Duodenal mucosa (tissue), 2 donors: ENCODE data around the gene CHCHD4.

Experiments
- H3K27ac ChIP-seq: one replicate; pipeline ENCODE4 v1.7.0; 2013; ENCODE audit warnings: low read depth, low read length
- H3K27me3 ChIP-seq, 2 donors: one replicate each; pipeline ENCODE4 v1.7.0; 2013; ENCODE audit warnings: low read length in 2 of 2, control low read depth in 1 of 2; ENCODE audit not compliant: insufficient read depth in 2 of 2, control insufficient read depth in 1 of 2
- H3K36me3 ChIP-seq, 2 donors: one replicate each; pipeline ENCODE4 v1.7.0; 2013; ENCODE audit warnings: low read length in 2 of 2, control low read depth in 1 of 2; ENCODE audit not compliant: insufficient read depth in 2 of 2, control insufficient read depth in 1 of 2
- H3K4me1 ChIP-seq, 2 donors: one replicate each; pipeline ENCODE4 v1.7.0; 2013; ENCODE audit warnings: low read length in 2 of 2, control low read depth in 1 of 2; ENCODE audit not compliant: insufficient read depth in 2 of 2, control insufficient read depth in 1 of 2
- H3K4me3 ChIP-seq, 2 donors: one replicate each; pipeline ENCODE4 v1.7.0; 2013; ENCODE audit warnings: low read length in 2 of 2, low read depth in 1 of 2
- H3K9ac ChIP-seq, 2 donors: one replicate each; pipeline ENCODE4 v1.7.0; 2013; ENCODE audit warnings: low read length in 2 of 2, low read depth in 1 of 2
- H3K9me3 ChIP-seq, 2 donors: one replicate each; pipeline ENCODE4 v1.7.0; 2013; ENCODE audit warnings: low read length in 2 of 2, control low read depth in 1 of 2; ENCODE audit not compliant: control insufficient read depth in 1 of 2

Gene CHCHD4

DNA sequence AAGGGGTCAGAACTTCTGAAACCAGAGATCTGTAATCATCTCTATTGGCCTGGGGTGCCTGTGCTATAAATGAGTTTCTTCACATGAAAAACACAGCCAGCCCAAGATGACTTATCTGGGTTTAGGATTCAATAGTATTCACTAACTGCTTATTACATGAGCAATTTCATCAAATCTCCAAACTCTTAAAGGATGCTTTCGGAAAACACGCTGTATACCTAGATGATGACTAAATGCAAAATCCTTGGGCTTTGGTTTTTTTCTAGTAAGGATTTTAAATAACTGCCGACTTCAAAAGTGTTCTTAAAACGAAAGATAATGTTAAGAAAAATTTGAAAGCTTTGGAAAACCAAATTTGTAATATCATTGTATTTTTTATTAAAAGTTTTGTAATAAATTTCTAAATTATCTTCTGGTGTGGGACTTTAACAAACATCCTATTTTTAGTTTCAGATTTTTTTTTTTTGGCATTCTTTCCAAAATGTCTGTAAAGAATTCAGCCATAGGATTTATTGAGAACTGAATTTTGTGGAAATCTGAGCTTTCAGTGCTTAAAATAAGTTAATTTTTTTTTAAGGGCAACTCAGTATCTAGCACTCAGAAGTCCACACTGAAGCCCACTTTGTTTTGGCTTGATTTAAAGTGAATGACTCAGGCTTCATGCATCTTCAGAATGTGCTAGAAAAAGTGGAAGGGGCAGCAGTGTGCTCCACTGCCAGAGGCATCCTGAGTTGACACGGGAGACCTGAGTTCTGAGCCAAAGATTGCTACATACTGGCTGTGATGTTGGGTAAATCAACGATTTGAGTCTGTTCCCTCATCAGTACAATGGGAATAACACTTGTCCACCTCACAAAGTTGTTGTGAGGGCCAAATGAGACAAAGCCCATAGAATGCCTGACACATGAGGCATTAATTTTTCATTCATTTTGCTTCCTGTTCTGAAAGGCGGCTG, 18.9 kb upstream of the CHCHD4 start:
- Histone ChIP-seq H3K9me3 (no peaks in the 10 kb centered on the region), H3K4me3 (peak overlapping the region in 1 of 2 donors; percentile 19), H3K27me3 (no peaks in the 10 kb centered on the region), H3K9ac (peak overlapping the region; percentile 22 to 45), H3K27ac (peak overlapping the region; percentile 86), H3K4me1 (peaks cover 19 to 27% of the 10 kb centered on the region in 2 donors), H3K36me3 (peaks cover 40 to 70% of the 10 kb centered on the region in 2 donors)

DNA sequence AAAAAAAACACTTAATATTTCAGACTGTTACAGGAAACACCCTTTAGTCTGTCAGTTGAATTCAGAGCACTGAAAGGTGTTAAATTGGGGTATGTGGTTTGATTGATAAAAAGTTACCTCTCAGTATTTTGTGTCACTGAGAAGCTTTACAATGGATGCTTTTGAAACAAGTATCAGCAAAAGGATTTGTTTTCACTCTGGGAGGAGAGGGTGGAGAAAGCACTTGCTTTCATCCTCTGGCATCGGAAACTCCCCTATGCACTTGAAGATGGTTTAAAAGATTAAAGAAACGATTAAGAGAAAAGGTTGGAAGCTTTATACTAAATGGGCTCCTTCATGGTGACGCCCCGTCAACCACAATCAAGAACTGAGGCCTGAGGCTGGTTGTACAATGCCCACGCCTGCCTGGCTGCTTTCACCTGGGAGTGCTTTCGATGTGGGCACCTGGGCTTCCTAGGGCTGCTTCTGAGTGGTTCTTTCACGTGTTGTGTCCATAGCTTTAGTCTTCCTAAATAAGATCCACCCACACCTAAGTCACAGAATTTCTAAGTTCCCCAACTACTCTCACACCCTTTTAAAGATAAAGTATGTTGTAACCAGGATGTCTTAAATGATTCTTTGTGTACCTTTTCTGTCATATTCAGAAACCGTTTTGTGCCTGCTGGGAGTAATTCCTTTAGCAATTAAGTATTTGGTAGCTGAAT, 18.0 kb upstream of the CHCHD4 start:
- peak overlapping the region; percentile 5 for H3K27ac ChIP-seq
- peaks cover 19 to 27% of the 10 kb centered on the region in 2 donors for H3K4me1 ChIP-seq
- H3K9ac ChIP-seq: no peak overlapping the region
- no peaks in the 10 kb centered on the region for H3K27me3 ChIP-seq
- peaks cover 37 to 70% of the 10 kb centered on the region in 2 donors for H3K36me3 ChIP-seq
- H3K9me3 ChIP-seq: no peaks in the 10 kb centered on the region
- H3K4me3 ChIP-seq: no peak overlapping the region

DNA sequence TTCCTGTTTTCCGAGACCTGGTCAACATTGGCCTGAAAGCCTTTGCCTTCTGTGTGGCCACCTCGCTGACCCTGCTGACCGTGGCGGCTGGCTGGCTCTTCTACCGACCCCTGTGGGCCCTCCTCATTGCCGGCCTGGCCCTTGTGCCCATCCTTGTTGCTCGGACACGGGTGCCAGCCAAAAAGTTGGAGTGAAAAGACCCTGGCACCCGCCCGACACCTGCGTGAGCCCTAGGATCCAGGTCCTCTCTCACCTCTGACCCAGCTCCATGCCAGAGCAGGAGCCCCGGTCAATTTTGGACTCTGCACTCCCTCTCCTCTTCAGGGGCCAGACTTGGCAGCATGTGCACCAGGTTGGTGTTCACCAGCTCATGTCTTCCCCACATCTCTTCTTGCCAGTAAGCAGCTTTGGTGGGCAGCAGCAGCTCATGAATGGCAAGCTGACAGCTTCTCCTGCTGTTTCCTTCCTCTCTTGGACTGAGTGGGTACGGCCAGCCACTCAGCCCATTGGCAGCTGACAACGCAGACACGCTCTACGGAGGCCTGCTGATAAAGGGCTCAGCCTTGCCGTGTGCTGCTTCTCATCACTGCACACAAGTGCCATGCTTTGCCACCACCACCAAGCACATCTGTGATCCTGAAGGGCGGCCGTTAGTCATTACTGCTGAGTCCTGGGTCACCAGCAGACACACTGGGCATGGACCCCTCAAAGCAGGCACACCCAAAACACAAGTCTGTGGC, 17.1 kb upstream of the CHCHD4 start:
- peak overlapping the region; percentile 35 for H3K27ac ChIP-seq
- H3K9ac ChIP-seq: no peak overlapping the region
- H3K9me3 ChIP-seq: no peaks in the 10 kb centered on the region
- peaks cover 22 to 26% of the 10 kb centered on the region in 2 donors for H3K4me1 ChIP-seq
- H3K4me3 ChIP-seq: no peak overlapping the region
- no peaks in the 10 kb centered on the region for H3K27me3 ChIP-seq
- H3K36me3 ChIP-seq: peaks cover 36 to 72% of the 10 kb centered on the region in 2 donors

DNA sequence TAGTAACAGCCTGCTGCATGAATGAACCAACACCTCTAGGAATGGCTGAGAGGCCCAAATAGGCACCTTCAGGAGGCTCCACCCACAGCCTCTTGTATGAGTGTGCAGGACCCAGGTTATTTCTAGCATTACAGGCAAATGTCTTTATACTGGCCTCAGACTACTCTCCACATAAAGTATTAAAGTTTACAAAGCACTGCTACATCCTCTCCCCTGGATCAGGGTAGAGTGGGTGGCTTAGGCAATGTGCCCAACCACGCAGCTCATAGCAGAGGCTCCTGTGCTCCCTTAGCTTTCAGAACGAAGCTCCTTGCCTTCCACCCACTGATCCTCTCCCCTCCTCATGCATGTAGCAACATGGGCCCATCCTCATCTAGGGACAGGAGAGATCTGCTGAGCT, 16.5 kb upstream of the CHCHD4 start:
- Histone ChIP-seq H3K27me3 (no peaks in the 10 kb centered on the region), H3K4me3 (no peak overlapping the region), H3K9me3 (no peaks in the 10 kb centered on the region), H3K9ac (no peak overlapping the region), H3K4me1 (peaks cover 28 to 32% of the 10 kb centered on the region in 2 donors), H3K27ac (no peak overlapping the region), H3K36me3 (peaks cover 34 to 71% of the 10 kb centered on the region in 2 donors)

DNA sequence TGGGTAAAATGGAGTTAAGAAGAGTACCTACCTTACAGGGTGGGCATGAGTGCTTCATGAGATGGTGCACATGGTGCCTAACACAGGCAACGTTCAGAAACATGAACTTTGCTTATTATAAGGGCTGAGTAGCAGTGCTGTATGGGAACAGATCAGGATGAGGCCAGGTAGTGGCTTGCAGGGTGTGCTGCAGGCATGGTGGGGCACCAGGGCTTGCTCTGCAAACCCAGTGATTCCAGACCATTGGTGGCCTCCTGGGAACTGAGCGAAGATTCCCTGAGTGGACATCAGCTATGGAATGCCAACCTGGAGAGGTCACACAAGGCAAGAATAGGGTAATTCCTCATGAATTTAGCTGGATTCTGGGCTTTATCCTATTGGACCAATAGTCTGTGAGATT, 16.0 kb upstream of the CHCHD4 start:
- Histone ChIP-seq H3K9me3 (no peaks in the 10 kb centered on the region), H3K4me1 (peaks cover 28 to 32% of the 10 kb centered on the region in 2 donors), H3K27ac (no peak overlapping the region), H3K9ac (no peak overlapping the region), H3K27me3 (no peaks in the 10 kb centered on the region), H3K36me3 (peaks cover 36 to 73% of the 10 kb centered on the region in 2 donors), H3K4me3 (no peak overlapping the region)

DNA sequence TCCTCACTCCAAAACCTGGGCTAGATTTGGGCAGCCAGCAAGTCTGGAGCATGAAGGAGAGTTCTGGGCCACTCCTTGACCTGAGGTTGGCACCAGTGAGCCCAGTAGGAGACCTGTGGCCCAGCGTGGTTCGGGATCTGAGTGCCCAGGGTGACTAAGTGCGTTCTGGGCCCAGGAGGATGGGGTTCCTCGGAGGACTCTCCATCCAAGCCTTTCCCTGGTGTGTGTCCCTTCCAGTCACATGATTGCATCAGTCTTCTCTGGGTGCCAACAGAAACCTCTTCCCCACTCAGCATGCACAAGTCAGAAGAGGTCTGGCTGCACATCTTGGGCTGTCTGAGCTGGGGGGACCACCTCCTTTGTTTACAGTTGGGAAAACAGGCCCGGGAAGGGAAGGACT, 15.1 kb upstream of the CHCHD4 start:
- H3K36me3 ChIP-seq: peaks cover 40 to 79% of the 10 kb centered on the region in 2 donors
- peaks cover 20 to 24% of the 10 kb centered on the region in 2 donors for H3K4me1 ChIP-seq

DNA sequence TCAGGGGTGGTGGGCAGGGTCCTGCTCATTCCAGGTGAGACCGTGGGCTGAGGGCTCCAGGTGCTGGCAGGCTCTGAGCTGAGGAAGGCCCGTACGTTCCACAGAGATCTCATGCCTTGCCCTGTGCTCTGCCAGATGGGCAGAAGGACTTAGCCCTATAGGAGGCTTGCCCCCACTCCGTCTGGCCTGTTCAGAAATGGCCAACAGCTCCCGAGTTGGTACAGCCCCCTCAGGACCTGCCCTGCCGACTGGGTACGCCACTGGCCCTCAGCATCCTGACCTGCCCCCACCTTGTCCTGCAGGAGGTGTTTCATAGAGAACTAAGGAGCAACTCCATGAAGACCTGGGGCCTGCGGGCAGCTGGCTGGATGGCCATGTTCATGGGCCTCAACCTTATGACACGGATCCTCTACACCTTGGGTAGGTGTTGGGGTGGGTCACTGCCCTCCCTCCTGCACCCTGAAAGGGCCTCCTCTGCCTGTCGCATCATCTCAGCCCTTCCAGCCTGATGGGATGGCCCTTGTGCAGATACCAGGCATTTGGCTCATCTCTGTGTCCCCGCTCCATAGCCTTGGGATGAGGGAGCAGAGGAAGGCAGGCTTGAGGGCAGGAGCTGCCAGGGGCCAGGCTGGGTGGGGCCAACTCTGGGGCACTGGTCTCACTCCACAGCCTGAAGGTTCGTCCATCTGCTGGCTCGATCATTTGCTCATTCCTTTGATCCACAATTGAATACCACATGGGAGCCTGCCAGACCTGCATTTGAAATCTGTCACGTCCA, 14.4 kb upstream of the CHCHD4 start:
- no peak overlapping the region for H3K9ac ChIP-seq
- peaks cover 15 to 19% of the 10 kb centered on the region in 2 donors for H3K4me1 ChIP-seq
- H3K4me3 ChIP-seq: no peak overlapping the region
- H3K27ac ChIP-seq: no peak overlapping the region
- H3K36me3 ChIP-seq: peaks cover 47 to 86% of the 10 kb centered on the region in 2 donors
- H3K9me3 ChIP-seq: no peaks in the 10 kb centered on the region
- H3K27me3 ChIP-seq: no peaks in the 10 kb centered on the region

More for the DNA sequence above, 15.1 kb upstream of the CHCHD4 start:
- Histone ChIP-seq H3K27me3 (no peaks in the 10 kb centered on the region), H3K4me3 (no peak overlapping the region), H3K9ac (no peak overlapping the region), H3K27ac (no peak overlapping the region), H3K9me3 (no peaks in the 10 kb centered on the region)

DNA sequence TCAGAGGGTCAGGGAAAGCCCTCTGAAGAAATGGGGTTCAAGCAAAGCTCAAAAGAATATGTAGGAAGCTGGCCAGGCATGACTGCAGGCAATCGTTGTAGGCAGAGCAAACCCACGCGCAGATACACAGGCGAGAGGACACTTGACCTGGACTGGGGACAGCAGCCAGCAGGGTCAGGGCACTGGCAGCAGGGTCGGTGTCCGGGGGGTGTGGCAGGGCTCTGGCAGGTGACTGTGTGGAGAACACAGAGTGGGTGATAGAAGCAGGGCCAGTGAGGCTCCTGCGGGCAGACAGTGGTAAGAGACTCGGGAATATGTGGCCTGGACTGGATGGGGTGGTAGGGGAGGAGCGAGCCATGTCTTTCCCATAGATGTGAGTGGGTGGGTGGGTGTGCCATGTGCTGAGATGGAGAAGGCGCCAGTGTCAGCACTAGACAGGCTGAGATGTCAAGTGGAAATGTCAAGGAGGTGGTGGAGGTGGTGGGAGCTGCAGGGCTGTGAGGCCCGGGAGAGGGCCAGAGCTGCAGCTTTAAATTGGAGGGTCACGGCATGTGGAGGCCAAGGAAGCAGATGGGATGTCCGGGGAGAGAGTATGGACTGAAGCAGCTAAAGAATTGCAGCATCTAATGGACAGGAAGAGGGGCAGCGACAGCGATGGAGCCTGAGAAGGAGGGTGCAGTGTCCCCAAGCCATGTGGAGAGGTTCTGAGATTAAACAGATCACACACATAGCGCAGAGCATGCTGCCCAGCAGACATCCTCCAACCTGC, 13.6 kb upstream of the CHCHD4 start:
- H3K36me3 ChIP-seq: peaks cover 53 to 93% of the 10 kb centered on the region in 2 donors
- H3K4me1 ChIP-seq: peaks cover 16 to 22% of the 10 kb centered on the region in 2 donors
- H3K9me3 ChIP-seq: no peaks in the 10 kb centered on the region
- H3K27me3 ChIP-seq: no peaks in the 10 kb centered on the region
- H3K9ac ChIP-seq: no peak overlapping the region
- H3K4me3 ChIP-seq: no peak overlapping the region
- H3K27ac ChIP-seq: no peak overlapping the region

DNA sequence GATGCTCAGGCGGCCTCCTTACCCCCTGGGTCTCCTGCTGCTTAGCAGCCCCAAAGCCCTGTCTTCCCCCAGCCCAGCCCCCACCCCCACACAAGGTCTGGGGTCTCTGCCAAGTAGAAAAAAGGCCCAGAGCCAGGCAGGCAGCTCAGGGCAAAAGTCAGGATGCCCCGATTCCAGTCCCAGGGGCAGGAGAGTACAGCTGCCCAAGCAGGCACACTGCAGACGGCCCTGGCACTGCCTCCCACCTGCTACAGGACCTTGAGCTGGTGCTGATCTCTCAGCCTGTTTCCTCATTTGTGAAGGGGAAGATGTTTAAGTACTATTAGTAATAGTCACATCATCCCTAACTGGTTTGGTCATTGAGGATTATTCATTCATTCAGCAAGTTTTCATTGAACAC, 12.8 kb upstream of the CHCHD4 start:
- peaks cover 23 to 30% of the 10 kb centered on the region in 2 donors for H3K4me1 ChIP-seq
- no peak overlapping the region for H3K9ac ChIP-seq
- H3K36me3 ChIP-seq: peaks cover 58 to 95% of the 10 kb centered on the region in 2 donors
- no peaks in the 10 kb centered on the region for H3K27me3 ChIP-seq
- no peak overlapping the region for H3K27ac ChIP-seq
- no peaks in the 10 kb centered on the region for H3K9me3 ChIP-seq
- no peak overlapping the region for H3K4me3 ChIP-seq
